PC-9 (cell line): Measurements from ENCODE around the gene FIZ1. TPM values are rescaled to one million over a fixed set of nuclear protein-coding genes. Genes with fewer than 3 reads are reported as not detected.
A peak's percentile ranks its signal among the peaks of the same experiment; 100 is the strongest.

Experiments
- BruUV-seq: library from RNA; stranded (reverse); fragments of 400-500 nt; replicated peaks from 2 replicates; lab custom pipeline; 2021; lab: Mats Ljungman, UMichigan
- CTCF ChIA-PET: fragments of 300-600 bp; sonication (Branson Sonifier 250); formaldehyde crosslinking; loops from one replicate; lab custom pipeline; 2022; ENCODE audit warnings: antibody characterized with exemption; lab: Charles Lee
- POLR2A ChIA-PET: fragments of 300-600 bp; sonication (Branson Sonifier 250); formaldehyde crosslinking; loops from one replicate; lab custom pipeline; 2022; ENCODE audit warnings: antibody characterized with exemption; ENCODE audit not compliant: unreplicated experiment; lab: Charles Lee
- DNase-seq, 2 experiments: peaks; one replicate each; pipeline versions ENCODE4 v3.0.0 to v3.0.0-alpha.2; 2015 to 2022; ENCODE audit warnings: mixed read lengths in 1 of 2
- H2AFZ ChIP-seq: fragments of 200-600 bp; sonication (generic); 2 replicates; pipeline ENCODE4 v1.8.1; 2017; ENCODE audit warnings: antibody characterized with exemption
- H3F3A ChIP-seq: fragments of 200-600 bp; sonication (generic); 2 replicates; pipeline ENCODE4 v1.8.1; 2017; ENCODE audit warnings: antibody characterized with exemption, mild to moderate bottlenecking, low read depth; ENCODE audit not compliant: insufficient read depth
- H3K27ac ChIP-seq: fragments of 200-600 bp; sonication (generic); 2 replicates; pipeline ENCODE4 v1.6.1; 2016; ENCODE audit warnings: mixed run types
- H3K27me3 ChIP-seq: fragments of 200-600 bp; sonication (generic); 2 replicates; pipeline ENCODE4 v1.6.1; 2016; ENCODE audit warnings: low read depth, mixed run types; ENCODE audit not compliant: insufficient read depth
- H3K36me3 ChIP-seq: fragments of 200-600 bp; sonication (generic); 2 replicates; pipeline ENCODE4 v1.6.1; 2016; ENCODE audit warnings: low read depth, mixed run types
- H3K4me1 ChIP-seq: fragments of 200-600 bp; sonication (generic); replicated peaks from 2 replicates; pipeline ENCODE4 v1.6.1; 2016; ENCODE audit warnings: mixed run types; ENCODE audit not compliant: insufficient read depth
- H3K4me2 ChIP-seq: fragments of 200-600 bp; sonication (generic); 2 replicates; pipeline ENCODE4 v1.6.1; 2017; ENCODE audit warnings: mixed run types
- H3K4me3 ChIP-seq: fragments of 200-600 bp; sonication (generic); 2 replicates; pipeline ENCODE4 v1.6.1; 2016; ENCODE audit warnings: mixed run types
- H3K79me2 ChIP-seq: fragments of 200-600 bp; sonication (generic); 2 replicates; pipeline ENCODE4 v1.6.1; 2017; ENCODE audit warnings: low read depth, mixed run types
- H3K9me2 ChIP-seq: fragments of 200-600 bp; sonication (generic); 2 replicates; pipeline ENCODE4 v1.8.1; 2017; ENCODE audit warnings: mild to moderate bottlenecking; ENCODE audit not compliant: insufficient read depth
- H3K9me3 ChIP-seq: fragments of 200-600 bp; sonication (generic); 2 replicates; pipeline ENCODE4 v1.8.1; 2016; ENCODE audit warnings: low read depth; ENCODE audit not compliant: insufficient read depth
- H4K20me1 ChIP-seq: fragments of 200-600 bp; sonication (generic); 2 replicates; pipeline ENCODE4 v1.8.1; 2017; ENCODE audit not compliant: insufficient read depth
- CTCF ChIP-seq: fragments of 200-600 bp; sonication (generic); conservative IDR thresholded peaks from 2 replicates; pipeline ENCODE4 v1.6.1; 2017; ENCODE audit warnings: mixed run types, antibody characterized with exemption, mild to moderate bottlenecking, moderate library complexity
- EZH2 ChIP-seq: fragments of 200-600 bp; sonication (generic); IDR thresholded peaks from 2 replicates; pipeline ENCODE4 v1.8.0; 2017; ENCODE audit warnings: antibody characterized with exemption, low read depth
- intact Hi-C: fragments of 100-400 bp; cut with micrococcal nuclease; formaldehyde crosslinking; loops from one replicate; pipeline ENCODE4 v1.10.0; 2022; ENCODE audit not compliant: unreplicated experiment
- total RNA-seq: library from RNA; stranded (reverse); gene quantifications from 2 replicates; pipeline ENCODE4 v1.2.3, GENCODE V29; 2021

FIZ1 gene
- total RNA-seq, 1 experiment from 2014 or later = 25.4 TPM

GRCh38 chr19:55638864-55639359, 39.6 kb upstream of the FIZ1 start:
- no peak overlapping the region for H3K4me2 ChIP-seq

GRCh38 chr19:55637534-55637933, 38.2 kb upstream of the FIZ1 start:
- Histone ChIP-seq H4K20me1 (peaks cover 3% of the 10 kb centered on the region; the same call in 1 of the 2 replicates), H3K27ac (no peak overlapping the region), H3K27me3 (no peaks in the 10 kb centered on the region), H3K9me3 (no peaks in the 10 kb centered on the region), H3K4me2 (no peak overlapping the region), H2AFZ (no peak overlapping the region), H3F3A (peaks cover 49% of the 10 kb centered on the region; the same call in 1 of the 2 replicates), H3K79me2 (peaks cover 46% of the 10 kb centered on the region), H3K4me3 (no peak overlapping the region), H3K9me2 (no peaks in the 10 kb centered on the region), H3K4me1 (peaks cover 12% of the 10 kb centered on the region), H3K36me3 (peaks cover 3% of the 10 kb centered on the region; the same call in 1 of the 2 replicates)
- no TSS peak for BruUV-seq
- intact Hi-C loops = loop anchor here (10.0 kb wide), 4 partner anchors 437 to 1457 kb away; no protein-coding TSS in a partner anchor
- DNase-seq = no peak
- ChIA-PET POLR2A (no interaction called here), CTCF (no interaction called here)
- no peak for TF ChIP-seq CTCF
- TF ChIP-seq EZH2 = no peak

More at GRCh38 chr19:55638864-55639359, 39.6 kb upstream of the FIZ1 start:
- Histone ChIP-seq H3K79me2 (peaks cover 55% of the 10 kb centered on the region), H3K27ac (no peak overlapping the region), H3K4me1 (peaks cover 12% of the 10 kb centered on the region), H3K36me3 (peaks cover 3% of the 10 kb centered on the region; the same call in 1 of the 2 replicates), H3K9me3 (no peaks in the 10 kb centered on the region), H3F3A (peaks cover 39% of the 10 kb centered on the region; the same call in 1 of the 2 replicates), H3K4me3 (no peak overlapping the region), H3K27me3 (no peaks in the 10 kb centered on the region), H3K9me2 (no peaks in the 10 kb centered on the region), H2AFZ (no peak overlapping the region), H4K20me1 (peaks cover 3% of the 10 kb centered on the region; the same call in 1 of the 2 replicates)
- TF ChIP-seq EZH2 (no peak), CTCF (peak; percentile 64)
- no TSS peak for BruUV-seq
- peak; percentile 31 to 50 for DNase-seq
- intact Hi-C loops = loop anchor here (10.0 kb wide), 4 partner anchors 436 to 1456 kb away; no protein-coding TSS in a partner anchor
- POLR2A ChIA-PET = interaction anchor here (0.6 kb wide), 1 partner anchor 472 kb away, joined by 4 read pairs; the partner anchor contains the start of gene DNAAF3
- CTCF ChIA-PET = no interaction called here

GRCh38 chr19:55636723-55637122, 37.4 kb upstream of the FIZ1 start:
- Histone ChIP-seq H3K27me3 (no peaks in the 10 kb centered on the region), H3K9me3 (no peaks in the 10 kb centered on the region), H3K79me2 (peaks cover 39% of the 10 kb centered on the region), H4K20me1 (peaks cover 3% of the 10 kb centered on the region; the same call in 1 of the 2 replicates), H3K4me3 (peak overlapping the region; percentile 89; the same call in 1 of the 2 replicates), H3K9me2 (no peaks in the 10 kb centered on the region), H2AFZ (no peak overlapping the region), H3K4me2 (peak overlapping the region; percentile 92), H3K27ac (no peak overlapping the region), H3K4me1 (peaks cover 12% of the 10 kb centered on the region), H3F3A (peaks cover 52% of the 10 kb centered on the region; the same call in 1 of the 2 replicates), H3K36me3 (peaks cover 3% of the 10 kb centered on the region; the same call in 1 of the 2 replicates)
- BruUV-seq = no TSS peak
- POLR2A ChIA-PET = interaction anchor here (0.7 kb wide), 1 partner anchor 12 kb away, joined by 8 read pairs; the partner anchor contains the start of gene ZNF784
- intact Hi-C loops = loop anchor here (10.0 kb wide), 4 partner anchors 438 to 1458 kb away; no protein-coding TSS in a partner anchor
- CTCF ChIA-PET = no interaction called here
- no peak for DNase-seq
- no peak for TF ChIP-seq CTCF
- TF ChIP-seq EZH2 = no peak
